ENCODE data around the gene ZNF726. TPM values are rescaled to one million over a fixed set of nuclear protein-coding genes. Genes with fewer than 3 reads are reported as not detected.

ZNF726 gene
- total RNA-seq, 1 experiment from 2014 or later = not detected

- TF ChIP-seq RELA (CRISPR knock-in tag; IDR thresholded peaks at IDR 0.05; ENCODE audit: borderline replicate concordance) (no peak), PREB (CRISPR knock-in tag; IDR thresholded peaks at IDR 0.05; ENCODE audit: borderline replicate concordance) (no peak), FOXJ3 (CRISPR knock-in tag; IDR thresholded peaks at IDR 0.05; ENCODE audit: borderline replicate concordance) (no peak), ZNF512 (CRISPR knock-in tag; IDR thresholded peaks at IDR 0.05; ENCODE audit: borderline replicate concordance) (no peak), E2F1 (CRISPR knock-in tag; IDR thresholded peaks at IDR 0.05) (no peak)
These were observed 755 bp upstream of the ZNF726 start (continued) for GRCh38 chr19:23913931-23914330.

- Mint-ChIP-seq H3K27ac (no peak overlapping the region), H3K4me3 (no peak overlapping the region), H3K4me1 (no peaks in the 10 kb centered on the region), H3K9me3 (peaks cover 73% of the 10 kb centered on the region), H3K36me3 (peaks cover 45% of the 10 kb centered on the region), H3K27me3 (ENCODE audit: low read depth) (peaks cover 6% of the 10 kb centered on the region)
- ChIA-PET POLR2A (no interaction called here), CTCF (no interaction called here)
- DNase-seq (ENCODE audit: low spot score) (no peak), ATAC-seq (no peak)
- no peak for TF ChIP-seq PRRX2 (CRISPR knock-in tag; IDR thresholded peaks at IDR 0.05)
- no peak for TF ChIP-seq ZNF671 (CRISPR knock-in tag; IDR thresholded peaks at IDR 0.05)
- no peak for TF ChIP-seq FOXJ3 (CRISPR knock-in tag; IDR thresholded peaks at IDR 0.05; ENCODE audit: borderline replicate concordance)
- TF ChIP-seq NFYB (CRISPR knock-in tag; conservative IDR thresholded peaks at IDR 0.05; ENCODE audit: low read depth) = no peak
- TF ChIP-seq SMAD3 (CRISPR knock-in tag; IDR thresholded peaks at IDR 0.05; ENCODE audit: borderline replicate concordance) = no peak
- TF ChIP-seq ZSCAN18 (CRISPR knock-in tag; IDR thresholded peaks at IDR 0.05) = no peak
- no peak for TF ChIP-seq TP53 (CRISPR knock-in tag; IDR thresholded peaks at IDR 0.05)
- TF ChIP-seq USF2 (CRISPR knock-in tag; IDR thresholded peaks at IDR 0.05) = no peak
- no peak for TF ChIP-seq SOX15 (CRISPR knock-in tag; IDR thresholded peaks at IDR 0.05)
- no peak for TF ChIP-seq ZNF317 (CRISPR knock-in tag; IDR thresholded peaks at IDR 0.05; ENCODE audit: borderline replicate concordance, low read depth)
- no peak for TF ChIP-seq ATF3 (CRISPR knock-in tag; conservative IDR thresholded peaks at IDR 0.05)
- TF ChIP-seq FOXK1 (CRISPR knock-in tag; IDR thresholded peaks at IDR 0.05) = no peak
- no peak for TF ChIP-seq ATF1 (CRISPR knock-in tag; IDR thresholded peaks at IDR 0.05)
- TF ChIP-seq E2F1 (CRISPR knock-in tag; IDR thresholded peaks at IDR 0.05) = no peak
- TF ChIP-seq CREB1 (CRISPR knock-in tag; IDR thresholded peaks at IDR 0.05) = no peak
These were observed 2.3 kb downstream of the ZNF726 start for GRCh38 chr19:23916991-23917390.
